Measurements from ENCODE around the gene PCDH15. TPM values are rescaled to one million over a fixed set of nuclear protein-coding genes. Genes with fewer than 3 reads are reported as not detected.

The PCDH15 gene
- total and polyA plus RNA-seq, 9 of the 15 experiments (the other 6 are each of a cell fraction or from before 2014, with no cell fraction given), result not detected

DNA sequence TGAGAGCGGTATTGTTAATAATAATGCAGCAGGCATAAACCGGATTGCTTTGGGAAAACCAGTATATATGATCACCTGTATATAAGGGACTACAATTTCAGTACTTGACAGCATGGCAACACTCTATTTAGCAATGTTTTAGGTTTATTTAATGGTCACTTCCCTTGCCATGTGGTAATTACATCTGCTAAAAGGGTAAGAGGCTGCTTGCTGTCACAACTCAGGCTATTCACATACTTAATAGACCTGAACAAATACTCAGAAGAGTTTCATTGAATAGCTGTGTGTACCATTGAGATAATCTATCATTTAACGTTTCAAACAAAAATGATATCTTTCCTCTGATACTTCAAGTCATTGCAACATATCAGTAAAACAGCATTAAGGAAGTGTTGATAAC is 90.1 kb downstream of the PCDH15 start:
- ChIA-PET CTCF (ENCODE audit: low intra/inter-chr PET ratio) (no interaction called here), POLR2A (no interaction called here)
- no peak overlapping the region for H2AFZ ChIP-seq (ENCODE audit: low read depth, low read length)
- no peak for FAIRE-seq
- H3K4me2 ChIP-seq (ENCODE audit: insufficient read depth, low read length), result no peak overlapping the region
- H3K27me3 ChIP-seq (ENCODE audit: control insufficient read depth in 2 of 2, insufficient read depth in 2 of 2, low read length in 2 of 2), result no peaks in the 10 kb centered on the region
- H4K20me1 ChIP-seq (replicated peaks; ENCODE audit: control insufficient read depth, insufficient read depth, low read length), result no peaks in the 10 kb centered on the region
- TF ChIP-seq CBFB (CRISPR knock-in tag; IDR thresholded peaks at IDR 0.05) (no peak), SREBF2 (CRISPR knock-in tag; IDR thresholded peaks at IDR 0.05) (no peak), HNRNPLL (IDR thresholded peaks at IDR 0.05; ENCODE audit: low read depth, low read length, poor library complexity, severe bottlenecking) (no peak), DACH1 (IDR thresholded peaks at IDR 0.05; ENCODE audit: partially characterized antibody) (no peak), BDP1 (IDR thresholded peaks at IDR 0.05; ENCODE audit: insufficient read depth, insufficient read length) (no peak), ZNF589 (CRISPR knock-in tag; IDR thresholded peaks at IDR 0.05; ENCODE audit: low read depth) (no peak), ATF7 (IDR thresholded peaks at IDR 0.05) (no peak), STAT5A (IDR thresholded peaks at IDR 0.05; ENCODE audit: borderline replicate concordance, low read length) (no peak)
- TF ChIP-seq, protein P1, sequence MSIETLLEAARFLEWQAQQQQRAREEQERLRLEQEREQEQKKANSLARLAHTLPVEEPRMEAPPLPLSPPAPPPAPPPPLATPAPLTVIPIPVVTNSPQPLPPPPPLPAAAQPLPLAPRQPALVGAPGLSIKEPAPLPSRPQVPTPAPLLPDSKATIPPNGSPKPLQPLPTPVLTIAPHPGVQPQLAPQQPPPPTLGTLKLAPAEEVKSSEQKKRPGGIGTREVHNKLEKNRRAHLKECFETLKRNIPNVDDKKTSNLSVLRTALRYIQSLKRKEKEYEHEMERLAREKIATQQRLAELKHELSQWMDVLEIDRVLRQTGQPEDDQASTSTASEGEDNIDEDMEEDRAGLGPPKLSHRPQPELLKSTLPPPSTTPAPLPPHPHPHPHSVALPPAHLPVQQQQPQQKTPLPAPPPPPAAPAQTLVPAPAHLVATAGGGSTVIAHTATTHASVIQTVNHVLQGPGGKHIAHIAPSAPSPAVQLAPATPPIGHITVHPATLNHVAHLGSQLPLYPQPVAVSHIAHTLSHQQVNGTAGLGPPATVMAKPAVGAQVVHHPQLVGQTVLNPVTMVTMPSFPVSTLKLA (conservative IDR thresholded peaks at IDR 0.05), result no peak
- TF ChIP-seq, protein P2, sequence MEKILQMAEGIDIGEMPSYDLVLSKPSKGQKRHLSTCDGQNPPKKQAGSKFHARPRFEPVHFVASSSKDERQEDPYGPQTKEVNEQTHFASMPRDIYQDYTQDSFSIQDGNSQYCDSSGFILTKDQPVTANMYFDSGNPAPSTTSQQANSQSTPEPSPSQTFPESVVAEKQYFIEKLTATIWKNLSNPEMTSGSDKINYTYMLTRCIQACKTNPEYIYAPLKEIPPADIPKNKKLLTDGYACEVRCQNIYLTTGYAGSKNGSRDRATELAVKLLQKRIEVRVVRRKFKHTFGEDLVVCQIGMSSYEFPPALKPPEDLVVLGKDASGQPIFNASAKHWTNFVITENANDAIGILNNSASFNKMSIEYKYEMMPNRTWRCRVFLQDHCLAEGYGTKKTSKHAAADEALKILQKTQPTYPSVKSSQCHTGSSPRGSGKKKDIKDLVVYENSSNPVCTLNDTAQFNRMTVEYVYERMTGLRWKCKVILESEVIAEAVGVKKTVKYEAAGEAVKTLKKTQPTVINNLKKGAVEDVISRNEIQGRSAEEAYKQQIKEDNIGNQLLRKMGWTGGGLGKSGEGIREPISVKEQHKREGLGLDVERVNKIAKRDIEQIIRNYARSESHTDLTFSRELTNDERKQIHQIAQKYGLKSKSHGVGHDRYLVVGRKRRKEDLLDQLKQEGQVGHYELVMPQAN (IDR thresholded peaks at IDR 0.05; ENCODE audit: borderline replicate concordance), result no peak
- no peak overlapping the region for H3K4me3 ChIP-seq
- no peak for DNase-seq (ENCODE audit: extremely low read depth in 1 of 4, low spot score in 3 of 4)
- 4% methylated on average over 3 of the region's 3 CpGs for WGBS (ENCODE audit: insufficient coverage, low coverage, missing lambda C conversion rate)
- intact Hi-C loops (cut with micrococcal nuclease), result no loop called here
- no peaks in the 10 kb centered on the region for H3K79me2 ChIP-seq (ENCODE audit: control insufficient read depth, insufficient read depth, low read length)
- no peak for ATAC-seq
- no peaks in the 10 kb centered on the region for H3K9me3 ChIP-seq (replicated peaks; ENCODE audit: control insufficient read depth, insufficient read depth, low read depth, low read length)
- H3K9ac ChIP-seq (ENCODE audit: insufficient read depth in 1 of 2, low read depth in 2 of 2, low read length in 2 of 2), result no peak overlapping the region
- BruUV-seq (replicated peaks), result no TSS peak
- H3K9me1 ChIP-seq (ENCODE audit: control insufficient read depth, insufficient read depth, low read length), result no peaks in the 10 kb centered on the region
- H3K36me3 ChIP-seq (ENCODE audit: control insufficient read depth, insufficient read depth, low read length), result no peaks in the 10 kb centered on the region
- no peaks in the 10 kb centered on the region for H3K4me1 ChIP-seq (replicated peaks in 1 of 2; ENCODE audit: control insufficient read depth in 2 of 2, insufficient read depth in 2 of 2, low read length in 2 of 2)
- H3K27ac ChIP-seq (ENCODE audit: extremely low read depth, low read depth, low read length), result no peak overlapping the region
- in situ Hi-C loops (cut with MboI), result no loop called here

Measured in K562 (cell line).